Esophagus squamous epithelium (tissue), 5 donors: Measurements from ENCODE around the gene TNRC6B. TPM values are rescaled to one million over a fixed set of nuclear protein-coding genes. Genes with fewer than 3 reads are reported as not detected.

Experiments
- DNase-seq: peaks from one replicate; lab custom pipeline; 2025; lab: John Stamatoyannopoulos, UW
- H3K27ac ChIP-seq, 4 donors: fragments of 200-600 bp; sonication (generic); one replicate each; pipeline ENCODE4 v1.5.1; 2016 to 2019; ENCODE audit warnings: mild to moderate bottlenecking in 1 of 4
- H3K27me3 ChIP-seq, 4 donors: fragments of 200-600 bp; sonication (generic); 1 replicate in 3 of 4; 2 replicates in 1 of 4; pipeline versions ENCODE4 v1.5.1 to v1.6.0; 2017 to 2021; ENCODE audit warnings: antibody characterized with exemption in 1 of 4
- H3K36me3 ChIP-seq, 3 donors: fragments of 200-600 bp; sonication (generic); one replicate each; pipeline ENCODE4 v1.5.1; 2016 to 2019
- H3K4me1 ChIP-seq, 3 donors: fragments of 200-600 bp; sonication (generic); one replicate each; pipeline ENCODE4 v1.5.1; 2017 to 2019
- H3K4me3 ChIP-seq, 4 donors: fragments of 200-600 bp; sonication (generic); 1 replicate in 3 of 4; 2 replicates in 1 of 4; pipeline ENCODE4 v1.5.1; 2016 to 2019; ENCODE audit warnings: mild to moderate bottlenecking in 2 of 4, moderate library complexity in 1 of 4
- H3K9me3 ChIP-seq, 3 donors: fragments of 200-600 bp; sonication (generic); one replicate each; pipeline ENCODE4 v1.5.1; 2016 to 2019
- CTCF ChIP-seq, 6 experiments: fragments of 450-650 bp in 4 of 6; fragments of 200-600 bp in 2 of 6; sonication (generic) in 2 of 6; IDR thresholded peaks; one replicate each; pipeline ENCODE4 v1.5.1; 2016 to 2019; ENCODE audit warnings: antibody characterized with exemption in 6 of 6, mild to moderate bottlenecking in 4 of 6, moderate library complexity in 4 of 6
- POLR2A ChIP-seq, 4 donors: fragments of 450-650 bp; IDR thresholded peaks; one replicate each; pipeline ENCODE4 v1.6.1; 2017; ENCODE audit warnings: antibody characterized with exemption in 4 of 4, mild to moderate bottlenecking in 4 of 4, moderate library complexity in 3 of 4
- WGBS, 2 donors: methylation state at CpG; one replicate each; pipeline ENCODE4 v1.1.5; 2018; 5-methylcytosine and 5-hydroxymethylcytosine counted together
- intact Hi-C: fragments of 100-400 bp; cut with DNase I; formaldehyde crosslinking; loops from one replicate; pipeline ENCODE4 v1.15.0; 2022
- total RNA-seq, 4 donors: library from RNA; depleted of rRNA; stranded (reverse); fragments of >200 nt; gene quantifications; one replicate each; pipeline ENCODE4 v1.1.0, GENCODE V29; 2016
- donor health status: DM: yes; HTN: yes; CAD: no.

Gene TNRC6B
- total RNA-seq, 4 donors from 2014 or later, result 20.7 to 36.5 (median 26.9) TPM

DNA sequence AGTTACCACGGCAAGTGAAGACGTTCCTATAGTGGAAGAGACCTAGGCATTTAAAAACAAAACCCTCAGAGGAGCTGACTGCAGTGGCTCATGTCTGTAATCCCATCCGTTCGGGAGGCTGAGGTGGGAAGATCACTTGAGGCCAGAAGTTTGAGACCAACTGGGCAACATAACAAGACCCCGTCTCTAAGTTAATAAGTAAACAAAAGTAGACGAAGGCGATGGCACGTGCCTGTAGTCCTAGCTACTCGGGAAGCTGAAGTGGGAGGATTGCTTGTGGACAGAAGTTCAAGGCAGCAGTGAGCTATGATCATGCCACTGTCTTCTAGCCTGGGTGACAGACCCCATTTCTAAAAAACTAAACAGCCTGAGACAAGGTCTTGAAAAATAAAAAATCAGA, 164.8 kb downstream of the TNRC6B start:
- intact Hi-C loops, result loop anchor here (10.0 kb wide), 1 partner anchor 798 kb away; no protein-coding TSS in a partner anchor
- no peak overlapping the region for H3K27ac ChIP-seq
- H3K9me3 ChIP-seq, result no peaks in the 10 kb centered on the region
- H3K4me1 ChIP-seq, result peaks cover 6 to 19% (median 12%) of the 10 kb centered on the region in 3 donors
- WGBS, 2 donors, result 36 to 42% methylated on average over 9 of the region's 9 CpGs
- no peaks in the 10 kb centered on the region for H3K36me3 ChIP-seq
- no peaks in the 10 kb centered on the region for H3K27me3 ChIP-seq
- TF ChIP-seq CTCF (IDR thresholded peaks at IDR 0.05), result no peak
- no peak for TF ChIP-seq POLR2A (IDR thresholded peaks at IDR 0.05)
- H3K4me3 ChIP-seq, result no peak overlapping the region
- no peak for DNase-seq

GRCh38 chr22:40345271-40345670, 167.5 kb downstream of the TNRC6B start:
- Histone ChIP-seq H3K4me3 (peak overlapping the region; percentile 50 to 85 (median 66)), H3K27ac (peak overlapping the region in 3 of 4 donors; percentile 79 to 92 (median 88)), H3K27me3 (no peaks in the 10 kb centered on the region), H3K4me1 (peaks cover 15 to 36% (median 20%) of the 10 kb centered on the region in 3 donors), H3K9me3 (no peaks in the 10 kb centered on the region), H3K36me3 (peaks cover 0 to 21% (median 5%) of the 10 kb centered on the region in 3 donors)
- DNase-seq, result no peak
- intact Hi-C loops, result loop anchor here (5.0 to 10.0 kb wide), 2 partner anchors 303 to 800 kb away; no protein-coding TSS in a partner anchor
- TF ChIP-seq CTCF (IDR thresholded peaks at IDR 0.05) (no peak), POLR2A (IDR thresholded peaks at IDR 0.05) (no peak)
- WGBS, 2 donors, result 54 to 73% methylated on average over 6 of the region's 6 CpGs

GRCh38 chr22:40345815-40346184, 168.1 kb downstream of the TNRC6B start:
- Histone ChIP-seq H3K9me3 (no peaks in the 10 kb centered on the region), H3K4me1 (peaks cover 15 to 36% (median 20%) of the 10 kb centered on the region in 3 donors), H3K27me3 (no peaks in the 10 kb centered on the region), H3K27ac (peak overlapping the region; percentile 79 to 92 (median 87)), H3K4me3 (peak overlapping the region; percentile 50 to 85 (median 66)), H3K36me3 (peaks cover 0 to 26% (median 10%) of the 10 kb centered on the region in 3 donors)
- no peak for DNase-seq
- intact Hi-C loops, result loop anchor here (5.0 to 10.0 kb wide), 2 partner anchors 303 to 801 kb away; no protein-coding TSS in a partner anchor
- no peak for TF ChIP-seq CTCF (IDR thresholded peaks at IDR 0.05)
- no peak for TF ChIP-seq POLR2A (IDR thresholded peaks at IDR 0.05)
- WGBS, 2 donors, result 0 to 1% methylated on average over 12 to 15 of the region's 20 CpGs

- Histone ChIP-seq H3K4me1 (peaks cover 15 to 36% (median 20%) of the 10 kb centered on the region in 3 donors), H3K9me3 (no peaks in the 10 kb centered on the region), H3K27ac (peak within 1 kb of the TSS; percentile 79 to 92 (median 87)), H3K36me3 (peaks cover 0 to 32% (median 15%) of the 10 kb centered on the region in 3 donors), H3K27me3 (no peaks in the 10 kb centered on the region), H3K4me3 (peak within 1 kb of the TSS; percentile 50 to 85 (median 66))
- intact Hi-C loops, result loop anchor here (5.0 to 10.0 kb wide), 2 partner anchors 304 to 802 kb away; no protein-coding TSS in a partner anchor
- 0% methylated on average over 14 to 25 of the region's 65 CpGs for WGBS, 2 donors
- DNase-seq, result peak; percentile 46
- TF ChIP-seq CTCF (IDR thresholded peaks at IDR 0.05) (peak in 3 of 6 experiments; percentile 13 to 23 (median 16)), POLR2A (IDR thresholded peaks at IDR 0.05) (peak in 3 of 4 donors; percentile 5 to 83 (median 82))
These were observed 168.7 kb downstream of the TNRC6B start, which contains the start of gene ADSL for GRCh38 chr22:40346185-40347118. Gene ADSL (plus strand): TSS chr22:40346500. CDS start chr22:40346559, 59 bp downstream.
